ENCODE results near the gene CDH18.

Gene CDH18

GRCh38 chr5:19555436-19555835 is 432.6 kb downstream of the CDH18 start:
- Histone ChIP-seq H3K79me2 (ENCODE audit: insufficient read depth, low read length) (no peaks in the 10 kb centered on the region), H3K4me3 (ENCODE audit: low read depth in 1 of 2, low read length in 2 of 2) (no peak overlapping the region)

GRCh38 chr5:19554524-19554923 is 433.5 kb downstream of the CDH18 start:
- H3K27ac ChIP-seq (ENCODE audit: low read length): no peak overlapping the region
- H3K4me3 ChIP-seq (ENCODE audit: low read depth in 1 of 2, low read length in 2 of 2): no peak overlapping the region
- no peak overlapping the region for H2AFZ ChIP-seq (ENCODE audit: low read depth, low read length)
- ATAC-seq (ENCODE audit: insufficient read depth, low read depth) (no peak), DNase-seq (no peak)
- H3K27me3 ChIP-seq (ENCODE audit: insufficient read depth, low read length, poor library complexity): no peaks in the 10 kb centered on the region
- no peaks in the 10 kb centered on the region for H3K36me3 ChIP-seq (ENCODE audit: insufficient read depth, low read length)
- H4K20me1 ChIP-seq (ENCODE audit: insufficient read depth, low read length): no peaks in the 10 kb centered on the region
- H3K9me3 ChIP-seq (ENCODE audit: insufficient read depth, low read length, severe bottlenecking): peaks cover 5% of the 10 kb centered on the region
- no peaks in the 10 kb centered on the region for H3K79me2 ChIP-seq (ENCODE audit: insufficient read depth, low read length)
- no peak overlapping the region for H3K4me2 ChIP-seq (ENCODE audit: insufficient read depth, low read length)
- H3K9ac ChIP-seq (ENCODE audit: low read depth, low read length): no peak overlapping the region
- TF ChIP-seq EZH2 (IDR thresholded peaks at IDR 0.05; ENCODE audit: borderline replicate concordance, low read depth, low read length, severe bottlenecking) (no peak), CTCF (IDR thresholded peaks at IDR 0.05; ENCODE audit: borderline replicate concordance, extremely low read depth, low read length, poor library complexity, severe bottlenecking) (no peak)
- H3K4me1 ChIP-seq (ENCODE audit: insufficient read depth, low read length): no peaks in the 10 kb centered on the region

More at GRCh38 chr5:19555436-19555835, 432.6 kb downstream of the CDH18 start:
- Histone ChIP-seq H3K4me2 (ENCODE audit: insufficient read depth, low read length) (no peak overlapping the region), H3K4me1 (ENCODE audit: insufficient read depth, low read length) (no peaks in the 10 kb centered on the region), H3K27ac (ENCODE audit: low read length) (no peak overlapping the region), H3K9me3 (ENCODE audit: insufficient read depth, low read length, severe bottlenecking) (peaks cover 5% of the 10 kb centered on the region), H3K9ac (ENCODE audit: low read depth, low read length) (no peak overlapping the region), H3K36me3 (ENCODE audit: insufficient read depth, low read length) (no peaks in the 10 kb centered on the region), H2AFZ (ENCODE audit: low read depth, low read length) (no peak overlapping the region), H3K27me3 (ENCODE audit: insufficient read depth, low read length, poor library complexity) (no peaks in the 10 kb centered on the region), H4K20me1 (ENCODE audit: insufficient read depth, low read length) (no peaks in the 10 kb centered on the region)
- no peak for ATAC-seq (ENCODE audit: insufficient read depth, low read depth)
- DNase-seq: no peak
- no peak for TF ChIP-seq CTCF (IDR thresholded peaks at IDR 0.05; ENCODE audit: borderline replicate concordance, extremely low read depth, low read length, poor library complexity, severe bottlenecking)
- no peak for TF ChIP-seq EZH2 (IDR thresholded peaks at IDR 0.05; ENCODE audit: borderline replicate concordance, low read depth, low read length, severe bottlenecking)

- no peaks in the 10 kb centered on the region for H3K4me1 ChIP-seq (ENCODE audit: insufficient read depth, low read length)
- H4K20me1 ChIP-seq (ENCODE audit: insufficient read depth, low read length): no peaks in the 10 kb centered on the region
- no peak overlapping the region for H2AFZ ChIP-seq (ENCODE audit: low read depth, low read length)
- H3K4me3 ChIP-seq (ENCODE audit: low read depth in 1 of 2, low read length in 2 of 2): no peak overlapping the region
- no peak for DNase-seq
- TF ChIP-seq CTCF (IDR thresholded peaks at IDR 0.05; ENCODE audit: borderline replicate concordance, extremely low read depth, low read length, poor library complexity, severe bottlenecking): no peak
- no peak for TF ChIP-seq EZH2 (IDR thresholded peaks at IDR 0.05; ENCODE audit: borderline replicate concordance, low read depth, low read length, severe bottlenecking)
- H3K4me2 ChIP-seq (ENCODE audit: insufficient read depth, low read length): no peak overlapping the region
- no peaks in the 10 kb centered on the region for H3K27me3 ChIP-seq (ENCODE audit: insufficient read depth, low read length, poor library complexity)
- H3K27ac ChIP-seq (ENCODE audit: low read length): no peak overlapping the region
- no peaks in the 10 kb centered on the region for H3K9me3 ChIP-seq (ENCODE audit: insufficient read depth, low read length, severe bottlenecking)
- no peaks in the 10 kb centered on the region for H3K36me3 ChIP-seq (ENCODE audit: insufficient read depth, low read length)
- ATAC-seq (ENCODE audit: insufficient read depth, low read depth): no peak
- no peak overlapping the region for H3K9ac ChIP-seq (ENCODE audit: low read depth, low read length)
- H3K79me2 ChIP-seq (ENCODE audit: insufficient read depth, low read length): no peaks in the 10 kb centered on the region
Measured at GRCh38 chr5:19547640-19548039, 440.4 kb downstream of the CDH18 start.

- Histone ChIP-seq H3K9me3 (ENCODE audit: insufficient read depth, low read length, severe bottlenecking) (no peaks in the 10 kb centered on the region), H2AFZ (ENCODE audit: low read depth, low read length) (no peak overlapping the region), H3K9ac (ENCODE audit: low read depth, low read length) (no peak overlapping the region), H3K4me3 (ENCODE audit: low read depth in 1 of 2, low read length in 2 of 2) (no peak overlapping the region), H3K27me3 (ENCODE audit: insufficient read depth, low read length, poor library complexity) (no peaks in the 10 kb centered on the region), H3K36me3 (ENCODE audit: insufficient read depth, low read length) (no peaks in the 10 kb centered on the region), H3K4me2 (ENCODE audit: insufficient read depth, low read length) (no peak overlapping the region), H3K27ac (ENCODE audit: low read length) (no peak overlapping the region), H4K20me1 (ENCODE audit: insufficient read depth, low read length) (no peaks in the 10 kb centered on the region), H3K79me2 (ENCODE audit: insufficient read depth, low read length) (no peaks in the 10 kb centered on the region), H3K4me1 (ENCODE audit: insufficient read depth, low read length) (no peaks in the 10 kb centered on the region)
- ATAC-seq (ENCODE audit: insufficient read depth, low read depth) (no peak), DNase-seq (no peak)
- TF ChIP-seq EZH2 (IDR thresholded peaks at IDR 0.05; ENCODE audit: borderline replicate concordance, low read depth, low read length, severe bottlenecking) (no peak), CTCF (IDR thresholded peaks at IDR 0.05; ENCODE audit: borderline replicate concordance, extremely low read depth, low read length, poor library complexity, severe bottlenecking) (no peak)
Measured at GRCh38 chr5:19546521-19546920, 441.5 kb downstream of the CDH18 start.

All from DND-41 (cell line).